Hypothalamus (tissue), 51 donors: ENCODE results near the gene SOHLH1.
A peak's percentile ranks its signal among the peaks of the same experiment; 100 is the strongest.
"Not testable (repeated sequence)": the region's sequence is repeated elsewhere in the genome, so short reads cannot be mapped to it uniquely, and the experiment has no call there.

Experiments used
- DNase-seq, 51 donors: peaks; one replicate each; lab custom pipeline; 2025; lab: John Stamatoyannopoulos, UW

The SOHLH1 gene

GRCh38 chr9:135687216-135687615 is 12.1 kb downstream of the SOHLH1 start:
- no peak for DNase-seq

- DNase-seq: no peak
Measured at GRCh38 chr9:135684691-135685090, 14.6 kb downstream of the SOHLH1 start.

- no peak for DNase-seq
Measured at GRCh38 chr9:135683401-135684034, 15.8 kb downstream of the SOHLH1 start.

GRCh38 chr9:135681161-135681560 is 18.1 kb downstream of the SOHLH1 start:
- DNase-seq: no peak

GRCh38 chr9:135680056-135680455 is 19.2 kb downstream of the SOHLH1 start:
- no peak for DNase-seq

GRCh38 chr9:135678236-135679017 is 20.9 kb downstream of the SOHLH1 start:
- DNase-seq: no peak

GRCh38 chr9:135677641-135678168 is 21.6 kb downstream of the SOHLH1 start:
- DNase-seq: no peak

- DNase-seq: no peak
Measured at GRCh38 chr9:135676891-135677290, 22.4 kb downstream of the SOHLH1 start.

- no peak for DNase-seq
Measured at GRCh38 chr9:135674977-135675376, 24.3 kb downstream of the SOHLH1 start.

GRCh38 chr9:135673941-135674340 is 25.3 kb downstream of the SOHLH1 start:
- DNase-seq: no peak

GRCh38 chr9:135672786-135673185 is 26.5 kb downstream of the SOHLH1 start:
- DNase-seq: not testable (repeated sequence)

- DNase-seq: no peak
Measured at GRCh38 chr9:135671591-135672041, 27.7 kb downstream of the SOHLH1 start.

GRCh38 chr9:135670721-135671590 is 28.3 kb downstream of the SOHLH1 start:
- no peak for DNase-seq

GRCh38 chr9:135669616-135670285 is 29.5 kb downstream of the SOHLH1 start:
- DNase-seq: no peak

- DNase-seq: not testable (repeated sequence)
Measured at GRCh38 chr9:135669018-135669417, 30.3 kb downstream of the SOHLH1 start.

- peak in 2 of 51 donors; percentile 4 to 9 for DNase-seq
Measured at GRCh38 chr9:135667463-135668001, 31.7 kb downstream of the SOHLH1 start.

- no peak for DNase-seq
Measured at GRCh38 chr9:135666534-135667462, 32.5 kb downstream of the SOHLH1 start.

GRCh38 chr9:135665795-135666189 is 33.5 kb downstream of the SOHLH1 start:
- no peak for DNase-seq
